ENCODE measurements around the gene C22orf39. TPM values are rescaled to one million over a fixed set of nuclear protein-coding genes. Genes with fewer than 3 reads are reported as not detected.

The C22orf39 gene
- total RNA-seq, 4 donors from 2014 or later: 52.7 to 75.3 (median 57.3) TPM

DNA sequence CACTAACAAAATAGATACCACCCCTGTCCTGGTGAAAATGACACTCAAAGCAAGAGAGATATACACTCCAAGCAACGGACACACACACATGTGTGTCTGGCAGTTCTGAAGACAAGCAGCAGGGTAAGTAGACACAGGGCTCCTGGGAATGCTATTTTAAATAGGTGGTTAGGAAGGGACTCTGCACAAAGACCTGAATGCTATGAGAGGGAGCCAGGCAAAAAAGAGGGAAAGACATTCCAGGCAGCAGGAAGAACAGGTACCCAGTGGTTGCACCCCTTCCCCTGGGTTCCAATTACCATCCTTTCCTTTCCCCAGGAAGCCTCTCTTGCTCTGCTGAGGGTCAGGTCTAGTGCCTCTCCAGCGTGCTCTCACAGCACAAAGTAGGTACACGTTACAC lies 28.5 kb upstream of the C22orf39 start:
- no peak for DNase-seq (ENCODE audit: low spot score)
- ATAC-seq (ENCODE audit: low FRiP score): no peak
- no peak for TF ChIP-seq CTCF (IDR thresholded peaks at IDR 0.05)

DNA sequence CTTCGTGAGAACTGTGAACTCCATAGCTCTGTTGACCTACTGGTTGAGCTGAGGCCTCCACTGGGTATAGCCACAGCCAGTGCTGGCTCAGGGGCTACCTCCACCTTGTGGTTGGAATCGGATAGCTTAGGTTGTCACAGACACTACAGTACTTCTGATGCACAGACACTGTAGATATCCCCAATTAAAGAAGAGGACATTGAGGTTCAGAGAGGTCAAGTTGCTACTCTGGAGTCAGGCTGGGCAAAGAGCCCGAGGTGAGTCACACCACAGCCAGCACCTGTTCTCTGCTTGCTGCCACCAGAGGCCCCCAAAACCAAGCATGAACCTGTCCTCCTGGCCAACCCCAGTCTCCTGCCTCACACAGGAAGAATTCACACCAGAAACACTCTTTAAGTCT lies 26.1 kb upstream of the C22orf39 start:
- DNase-seq (ENCODE audit: low spot score) (no peak), ATAC-seq (ENCODE audit: low FRiP score) (no peak)
- no peak for TF ChIP-seq CTCF (IDR thresholded peaks at IDR 0.05)

DNA sequence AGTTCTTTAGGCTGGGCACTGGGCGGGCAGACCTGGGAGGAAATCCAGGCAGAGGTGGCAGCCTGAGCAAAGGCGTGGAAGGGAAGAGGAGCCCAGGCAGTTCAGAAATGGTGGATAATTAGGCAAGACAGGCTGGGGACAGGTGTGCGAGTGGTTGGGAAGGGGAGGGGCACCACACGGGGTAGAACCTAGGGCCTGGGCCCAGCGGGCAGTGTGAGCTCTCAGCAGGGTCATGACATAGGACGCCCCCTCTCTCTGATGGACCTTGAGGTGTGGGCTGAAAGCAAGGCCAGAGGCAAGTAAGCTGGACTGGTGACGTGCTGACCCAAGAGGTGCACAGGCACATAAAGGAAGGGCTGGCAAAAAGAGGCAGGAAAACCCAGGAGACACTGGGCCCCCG lies 24.7 kb upstream of the C22orf39 start:
- no peak for TF ChIP-seq CTCF (IDR thresholded peaks at IDR 0.05)
- no peak for ATAC-seq (ENCODE audit: low FRiP score)
- no peak for DNase-seq (ENCODE audit: low spot score)

DNA sequence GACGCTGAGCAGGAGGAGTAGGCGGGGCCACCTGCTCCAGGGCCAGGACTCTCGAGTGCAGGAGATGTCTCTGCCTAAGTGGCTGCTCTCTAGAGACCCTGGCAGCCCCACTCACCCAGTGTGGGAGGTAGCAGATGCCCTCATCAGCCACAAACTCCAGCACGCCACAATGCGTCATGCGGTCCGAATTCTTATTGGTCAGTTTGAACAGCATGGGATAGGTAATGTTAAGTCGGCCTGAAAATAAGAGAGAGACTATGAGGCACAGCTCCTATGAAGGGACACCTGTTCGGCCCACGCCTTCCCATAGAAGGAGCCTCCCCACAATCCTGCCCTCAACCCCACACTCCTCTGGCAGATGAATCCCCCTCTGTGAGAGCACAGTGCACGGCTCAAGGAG lies 24.1 kb upstream of the C22orf39 start:
- no peak for TF ChIP-seq CTCF (IDR thresholded peaks at IDR 0.05)
- DNase-seq (ENCODE audit: low spot score): no peak

DNA sequence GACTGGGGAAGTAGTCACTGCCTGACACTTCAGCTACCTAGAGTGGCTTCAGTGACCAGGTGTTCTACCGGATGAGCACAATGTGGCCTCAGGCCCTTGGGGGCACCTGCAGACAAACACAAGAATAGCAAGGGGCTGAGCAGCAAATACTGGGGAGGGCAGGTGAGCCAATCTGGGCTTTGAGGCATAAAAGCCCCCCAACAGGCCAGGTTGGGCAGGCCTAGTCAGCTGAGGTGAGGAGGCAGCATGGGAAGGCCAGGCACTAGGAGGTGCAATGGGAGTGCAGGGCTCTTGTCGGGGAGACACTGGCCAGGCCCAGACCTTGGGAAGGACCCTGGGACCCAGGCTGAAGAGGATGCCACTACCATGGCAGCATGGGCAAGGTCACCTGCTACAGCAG lies 22.5 kb upstream of the C22orf39 start:
- TF ChIP-seq CTCF (IDR thresholded peaks at IDR 0.05): no peak
- ATAC-seq (ENCODE audit: low FRiP score): no peak
- DNase-seq (ENCODE audit: low spot score): no peak

More for the DNA sequence above, 24.1 kb upstream of the C22orf39 start:
- no peak for ATAC-seq (ENCODE audit: low FRiP score)

GRCh38 chr22:19469421-19469820 lies 21.9 kb upstream of the C22orf39 start:
- DNase-seq (ENCODE audit: low spot score) (no peak), ATAC-seq (ENCODE audit: low FRiP score) (no peak)
- no peak for TF ChIP-seq CTCF (IDR thresholded peaks at IDR 0.05)

GRCh38 chr22:19467912-19468311 lies 20.4 kb upstream of the C22orf39 start:
- no peak for ATAC-seq (ENCODE audit: low FRiP score)
- DNase-seq (ENCODE audit: low spot score): no peak
- no peak for TF ChIP-seq CTCF (IDR thresholded peaks at IDR 0.05)

Measured in omental fat pad (tissue), 4 donors.